Loucy (cell line): ENCODE data around the gene EML3.

Source experiments
- H2AFZ ChIP-seq: fragments of 200-600 bp; sonication (generic); 2 replicates; pipeline ENCODE4 v1.6.0; 2016; ENCODE audit warnings: antibody characterized with exemption, mild to moderate bottlenecking, low read length, moderate library complexity
- H3F3A ChIP-seq: fragments of 200-600 bp; 2 replicates; pipeline ENCODE4 v1.6.0; 2016; ENCODE audit warnings: antibody characterized with exemption, low read depth, mild to moderate bottlenecking
- H3K27me3 ChIP-seq: fragments of 200-600 bp; sonication (generic); 2 replicates; pipeline ENCODE4 v1.6.1; 2014; ENCODE audit warnings: low read length, mild to moderate bottlenecking; ENCODE audit not compliant: insufficient read depth, poor library complexity, severe bottlenecking
- H3K36me3 ChIP-seq: fragments of 200-600 bp; sonication (generic); 2 replicates; pipeline ENCODE4 v1.6.1; 2016; ENCODE audit warnings: low read length; ENCODE audit not compliant: insufficient read depth
- H3K4me1 ChIP-seq: fragments of 200-600 bp; sonication (generic); 2 replicates; pipeline ENCODE4 v1.5.1; 2014; ENCODE audit warnings: low read length, mild to moderate bottlenecking; ENCODE audit not compliant: insufficient read depth, poor library complexity, severe bottlenecking
- H3K4me2 ChIP-seq: fragments of 200-600 bp; sonication (generic); 2 replicates; pipeline ENCODE4 v1.6.0; 2014; ENCODE audit warnings: antibody characterized with exemption, low read length, low read depth, mild to moderate bottlenecking; ENCODE audit not compliant: poor library complexity, severe bottlenecking
- H3K4me3 ChIP-seq: fragments of 200-600 bp; sonication (generic); 2 replicates; pipeline ENCODE4 v1.5.1; 2014; ENCODE audit warnings: low read length, mild to moderate bottlenecking, mixed read lengths; ENCODE audit not compliant: poor library complexity, severe bottlenecking
- H3K79me2 ChIP-seq: fragments of 200-600 bp; sonication (generic); 2 replicates; pipeline ENCODE4 v1.6.1; 2014; ENCODE audit warnings: low read length; ENCODE audit not compliant: insufficient read depth
- H3K9ac ChIP-seq: fragments of 200-600 bp; sonication (generic); 2 replicates; pipeline ENCODE4 v1.6.0; 2014; ENCODE audit warnings: mild to moderate bottlenecking, low read depth, low read length, moderate library complexity; ENCODE audit not compliant: poor library complexity, severe bottlenecking
- H3K9me2 ChIP-seq: fragments of 200-600 bp; sonication (generic); replicated peaks from 2 replicates; pipeline ENCODE4 v1.6.1; 2016; ENCODE audit warnings: low read depth, low read length, mixed read lengths
- H3K9me3 ChIP-seq: fragments of 200-600 bp; sonication (generic); 2 replicates; pipeline ENCODE4 v1.6.1; 2014; ENCODE audit warnings: mild to moderate bottlenecking, antibody characterized with exemption, low read length, low read depth; ENCODE audit not compliant: insufficient read depth
- H4K20me1 ChIP-seq: fragments of 200-600 bp; sonication (generic); 2 replicates; pipeline ENCODE4 v1.6.0; 2014; ENCODE audit warnings: antibody characterized with exemption, low read length, mild to moderate bottlenecking; ENCODE audit not compliant: insufficient read depth, poor library complexity, severe bottlenecking
- CTCF ChIP-seq: fragments of 200-600 bp; sonication (generic); conservative IDR thresholded peaks from 2 replicates; pipeline ENCODE4 v1.5.1; 2014; ENCODE audit warnings: mild to moderate bottlenecking, antibody characterized with exemption, low read length
- EZH2phosphoT487 ChIP-seq: fragments of 200-600 bp; IDR thresholded peaks from 2 replicates; pipeline ENCODE4 v1.6.1; 2018; ENCODE audit warnings: antibody characterized with exemption, mild to moderate bottlenecking, moderate library complexity, borderline replicate concordance

The EML3 gene

DNA sequence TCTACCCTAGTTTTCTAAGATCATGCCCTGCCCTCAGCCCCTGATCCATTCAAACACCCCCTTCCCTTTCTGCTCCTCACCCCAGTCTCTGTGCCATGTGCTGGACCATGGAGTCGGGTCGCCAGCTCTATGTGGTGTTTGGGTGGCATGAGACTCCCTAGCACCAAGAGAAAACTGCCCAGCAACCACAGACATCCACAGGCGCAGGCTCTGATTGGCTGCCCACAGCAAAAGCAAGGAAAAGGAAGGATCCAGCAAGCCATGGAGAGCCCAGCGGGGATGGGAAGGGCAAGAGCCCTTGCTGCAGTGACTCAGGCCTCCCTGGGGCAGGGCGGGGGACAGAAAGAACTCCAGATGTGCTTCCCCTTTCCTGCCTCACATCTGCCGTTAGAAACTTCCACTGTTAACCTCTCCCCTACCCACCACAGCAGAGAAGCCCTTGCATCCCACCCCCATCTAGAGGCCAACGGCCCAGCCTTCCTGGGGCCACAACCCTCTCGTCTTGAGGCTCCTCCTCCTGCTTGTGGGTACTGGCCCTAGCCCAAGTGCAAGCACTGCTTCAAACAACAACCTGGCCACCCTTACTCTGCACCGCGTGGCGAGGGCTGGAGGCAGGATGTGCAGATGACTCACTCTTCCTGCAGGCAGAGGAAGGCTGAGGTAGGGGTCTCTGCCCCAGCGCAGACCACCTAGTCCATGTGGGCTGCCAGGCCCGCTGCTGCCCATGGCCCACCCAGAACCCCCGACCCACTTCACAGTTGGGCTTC is 56.3 kb downstream of the EML3 start:
- peaks cover 18% of the 10 kb centered on the region; the same call in 1 of the 2 replicates for H3K79me2 ChIP-seq

DNA sequence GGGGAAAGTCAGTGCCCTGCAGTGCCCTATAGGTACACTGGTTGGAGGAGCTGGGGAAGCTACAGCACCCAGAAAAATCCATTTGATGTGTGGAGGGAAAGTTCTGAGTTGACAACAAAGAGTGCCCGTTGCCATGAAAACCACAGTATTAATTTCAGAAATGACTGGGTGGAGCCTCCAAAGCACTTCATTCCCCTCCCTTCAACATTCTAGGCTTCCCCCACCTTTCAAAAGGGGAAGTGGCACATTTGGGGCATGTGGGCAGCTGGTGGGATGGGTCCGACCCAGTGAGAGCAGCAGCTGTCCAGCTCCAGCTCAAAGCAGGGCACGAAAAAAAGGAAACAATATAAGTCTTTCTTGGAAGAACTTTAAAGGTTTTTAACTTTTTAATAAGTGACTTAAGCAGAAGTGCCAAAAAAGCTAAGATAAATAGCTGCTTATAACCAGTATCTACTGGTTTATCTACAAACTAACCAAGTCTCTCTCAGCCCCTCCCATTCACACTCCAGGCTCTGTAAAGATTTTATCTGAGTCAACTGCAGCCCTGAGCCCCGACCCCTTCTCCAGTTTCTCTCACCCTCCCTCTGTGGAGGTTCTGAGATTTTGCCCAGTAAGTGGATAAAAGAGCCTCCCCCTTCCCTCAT is 57.0 kb downstream of the EML3 start:
- H2AFZ ChIP-seq = peak overlapping the region; percentile 8; the same call in 1 of the 2 replicates
- H3K4me1 ChIP-seq = peaks cover 73% of the 10 kb centered on the region
- peaks cover 20% of the 10 kb centered on the region for H3K36me3 ChIP-seq
- peak overlapping the region; percentile 76 for H3K9ac ChIP-seq
- peak overlapping the region; percentile 71 for H3K4me3 ChIP-seq
- H4K20me1 ChIP-seq = no peaks in the 10 kb centered on the region
- peaks cover 18% of the 10 kb centered on the region; the same call in 1 of the 2 replicates for H3K79me2 ChIP-seq
- H3F3A ChIP-seq = peaks cover 22% of the 10 kb centered on the region
- no peaks in the 10 kb centered on the region for H3K27me3 ChIP-seq
- H3K9me3 ChIP-seq = no peaks in the 10 kb centered on the region
- TF ChIP-seq EZH2phosphoT487 = no peak
- no peak for TF ChIP-seq CTCF
- peak overlapping the region; percentile 89 for H3K4me2 ChIP-seq
- H3K9me2 ChIP-seq = no peaks in the 10 kb centered on the region

More for the DNA sequence above, 56.3 kb downstream of the EML3 start:
- peaks cover 22% of the 10 kb centered on the region for H3F3A ChIP-seq
- no peaks in the 10 kb centered on the region for H3K27me3 ChIP-seq
- peak overlapping the region; percentile 8; the same call in 1 of the 2 replicates for H2AFZ ChIP-seq
- H3K9me2 ChIP-seq = no peaks in the 10 kb centered on the region
- H3K9ac ChIP-seq = peak overlapping the region; percentile 76
- H4K20me1 ChIP-seq = peaks cover 4% of the 10 kb centered on the region
- H3K4me2 ChIP-seq = peak overlapping the region; percentile 89
- TF ChIP-seq CTCF (no peak), EZH2phosphoT487 (no peak)
- H3K9me3 ChIP-seq = no peaks in the 10 kb centered on the region
- peak overlapping the region; percentile 71 for H3K4me3 ChIP-seq
- H3K4me1 ChIP-seq = peaks cover 73% of the 10 kb centered on the region
- peaks cover 26% of the 10 kb centered on the region for H3K36me3 ChIP-seq

GRCh38 chr11:62554387-62555167 is 58.0 kb downstream of the EML3 start:
- Histone ChIP-seq H3K9ac (peak overlapping the region; percentile 76), H4K20me1 (no peaks in the 10 kb centered on the region), H3K4me3 (peak overlapping the region; percentile 71)

More at GRCh38 chr11:62554387-62555167, 58.0 kb downstream of the EML3 start:
- Histone ChIP-seq H3F3A (peaks cover 22% of the 10 kb centered on the region), H2AFZ (no peak overlapping the region), H3K4me2 (peak overlapping the region; percentile 89), H3K36me3 (peaks cover 11% of the 10 kb centered on the region), H3K79me2 (peaks cover 11% of the 10 kb centered on the region; the same call in 1 of the 2 replicates), H3K9me3 (no peaks in the 10 kb centered on the region), H3K9me2 (no peaks in the 10 kb centered on the region), H3K27me3 (no peaks in the 10 kb centered on the region), H3K4me1 (peaks cover 73% of the 10 kb centered on the region)
- TF ChIP-seq CTCF (no peak), EZH2phosphoT487 (no peak)
